Kidney (tissue), 14 donors: Measurements from ENCODE around the gene GRIK3. TPM values are rescaled to one million over a fixed set of nuclear protein-coding genes. Genes with fewer than 3 reads are reported as not detected.

Source experiments
- DNase-seq, 5 donors: peaks; one replicate each; pipeline ENCODE4 v3.0.0-alpha.2; 2013 to 2020
- FAIRE-seq: peaks from 2 replicates; lab custom pipeline; 2012; peaks lifted over from hg19 to GRCh38; lab: Jason Lieb, UNC
- H3K27ac ChIP-seq, 2 donors: one replicate each; pipeline ENCODE4 v1.7.0; 2013; ENCODE audit warnings: low read depth in 2 of 2, low read length in 2 of 2, inconsistent platforms in 1 of 2
- H3K27me3 ChIP-seq: one replicate; pipeline ENCODE4 v1.7.1; 2013; ENCODE audit warnings: low read length, inconsistent platforms; ENCODE audit not compliant: control insufficient read depth, insufficient read depth
- H3K36me3 ChIP-seq, 3 donors: one replicate each; pipeline versions ENCODE4 v1.7.0 to v1.7.1; 2013; ENCODE audit warnings: low read length in 3 of 3, control low read depth in 1 of 3, inconsistent platforms in 1 of 3; ENCODE audit not compliant: insufficient read depth in 3 of 3, control insufficient read depth in 2 of 3
- H3K4me1 ChIP-seq, 3 donors: one replicate each; pipeline versions ENCODE4 v1.7.0 to v1.7.1; 2013; ENCODE audit warnings: low read length in 3 of 3, inconsistent platforms in 1 of 3, low read depth in 1 of 3; ENCODE audit not compliant: control insufficient read depth in 2 of 3, insufficient read depth in 2 of 3
- H3K4me3 ChIP-seq, 3 donors: one replicate each; pipeline versions ENCODE4 v1.7.0 to v1.8.1; 2013; ENCODE audit warnings: low read length in 3 of 3, control low read depth in 1 of 3, inconsistent platforms in 1 of 3
- H3K9ac ChIP-seq, 3 donors: one replicate each; pipeline versions ENCODE4 v1.7.0 to v1.7.1; 2013; ENCODE audit warnings: low read length in 3 of 3, control low read depth in 1 of 3, inconsistent platforms in 1 of 3
- H3K9me3 ChIP-seq, 3 donors: one replicate each; pipeline versions ENCODE4 v1.7.0 to v1.7.1; 2013; ENCODE audit warnings: low read length in 3 of 3, control low read depth in 1 of 3, inconsistent platforms in 1 of 3; ENCODE audit not compliant: control insufficient read depth in 2 of 3, insufficient read depth in 1 of 3
- CTCF ChIP-seq: IDR thresholded peaks from 3 replicates; pipeline ENCODE4 v1.5.1; 2012; ENCODE audit warnings: mild to moderate bottlenecking, moderate library complexity, borderline replicate concordance; ENCODE audit not compliant: insufficient read depth; ENCODE audit errors: extremely low read depth
- intact Hi-C: fragments of 100-400 bp; cut with DNase I; formaldehyde crosslinking; loops from one replicate; pipeline ENCODE4 v1.11.1; 2022
- polyA plus RNA-seq: library from polyadenylated mRNA; stranded (reverse); fragments of 350-450 nt; fragmentation: Illumina TruSeq; extraction: RNeasy Lipid Tissue Mini Kit (QIAGEN cat#74804); gene quantifications from one replicate; pipeline ENCODE4 v1.2.3, GENCODE V29; 2014; ENCODE audit warnings: low read depth, low replicate concordance; ENCODE audit not compliant: insufficient read depth
- total RNA-seq: library from RNA; stranded (reverse); fragmentation: NEBNext Ultra II Directional; extraction: Animal tissue kit (Norgen Biotek cat#: 25700); gene quantifications from one replicate; pipeline ENCODE4 v1.2.1, GENCODE V29; 2021
- donor health status: control.
- donor health status: control.
- donor health status: control.
- donor health status: control.
- donor health status: control.
- donor health status: DM: yes; HTN: yes; CAD: no.
- donor health status: Normal renal cell carcinoma (clear cell type).

Gene GRIK3
- total and polyA plus RNA-seq, 2 donors from 2014 or later = 0.06 to 0.38 TPM

GRCh38 chr1:36843027-36843426 lies 191.3 kb downstream of the GRIK3 start:
- H3K4me3 ChIP-seq = no peak overlapping the region
- H3K9me3 ChIP-seq = no peaks in the 10 kb centered on the region
- H3K36me3 ChIP-seq = no peaks in the 10 kb centered on the region
- no peak overlapping the region for H3K9ac ChIP-seq
- no peak overlapping the region for H3K27ac ChIP-seq
- H3K27me3 ChIP-seq = no peaks in the 10 kb centered on the region
- no peak for FAIRE-seq
- TF ChIP-seq CTCF = no peak
- intact Hi-C loops = no loop called here
- peak in 1 of 5 donors; percentile 15 for DNase-seq
- no peaks in the 10 kb centered on the region for H3K4me1 ChIP-seq

GRCh38 chr1:36842448-36842847 lies 191.9 kb downstream of the GRIK3 start:
- Histone ChIP-seq H3K4me3 (no peak overlapping the region), H3K36me3 (no peaks in the 10 kb centered on the region), H3K27me3 (no peaks in the 10 kb centered on the region), H3K4me1 (no peaks in the 10 kb centered on the region), H3K9ac (no peak overlapping the region), H3K9me3 (no peaks in the 10 kb centered on the region), H3K27ac (no peak overlapping the region)
- DNase-seq (peak in 1 of 5 donors; percentile 7), FAIRE-seq (no peak)
- intact Hi-C loops = no loop called here
- TF ChIP-seq CTCF = no peak

GRCh38 chr1:36839485-36839884 lies 194.8 kb downstream of the GRIK3 start:
- no peaks in the 10 kb centered on the region for H3K27me3 ChIP-seq
- no peak overlapping the region for H3K9ac ChIP-seq
- no peak for TF ChIP-seq CTCF

GRCh38 chr1:36838888-36839287 lies 195.4 kb downstream of the GRIK3 start:
- Histone ChIP-seq H3K4me3 (no peak overlapping the region), H3K27me3 (no peaks in the 10 kb centered on the region), H3K27ac (no peak overlapping the region), H3K36me3 (no peaks in the 10 kb centered on the region), H3K4me1 (no peaks in the 10 kb centered on the region), H3K9me3 (no peaks in the 10 kb centered on the region), H3K9ac (no peak overlapping the region)
- intact Hi-C loops = no loop called here
- DNase-seq (peak in 1 of 5 donors; percentile 9), FAIRE-seq (no peak)
- TF ChIP-seq CTCF = no peak

More at GRCh38 chr1:36839485-36839884, 194.8 kb downstream of the GRIK3 start:
- H3K4me3 ChIP-seq = no peak overlapping the region
- H3K36me3 ChIP-seq = no peaks in the 10 kb centered on the region
- FAIRE-seq (no peak), DNase-seq (no peak)
- no peaks in the 10 kb centered on the region for H3K9me3 ChIP-seq
- intact Hi-C loops = no loop called here
- H3K4me1 ChIP-seq = no peaks in the 10 kb centered on the region
- no peak overlapping the region for H3K27ac ChIP-seq
